Endothelial cell (in vitro differentiated cells): Measurements from ENCODE around the gene CNOT3. TPM values are rescaled to one million over a fixed set of nuclear protein-coding genes. Genes with fewer than 3 reads are reported as not detected.
"Not testable (repeated sequence)": the region's sequence is repeated elsewhere in the genome, so short reads cannot be mapped to it uniquely, and the experiment has no call there.

Experiments
- DNase-seq: peaks from one replicate; pipeline ENCODE4 v3.0.0; 2021; ENCODE audit warnings: low spot score
- H3K27ac Mint-ChIP-seq: one replicate; pipeline ENCODE4 v1.8.0; 2021; ENCODE audit warnings: mixed read lengths, inconsistent platforms; ENCODE audit not compliant: unreplicated experiment
- H3K27me3 Mint-ChIP-seq: one replicate; pipeline ENCODE4 v1.8.0; 2021; ENCODE audit warnings: mild to moderate bottlenecking, moderate library complexity, mixed read lengths, inconsistent platforms; ENCODE audit not compliant: unreplicated experiment
- H3K36me3 Mint-ChIP-seq: one replicate; pipeline ENCODE4 v1.8.0; 2021; ENCODE audit warnings: mild to moderate bottlenecking, low read depth, mixed read lengths, inconsistent platforms; ENCODE audit not compliant: unreplicated experiment
- H3K4me1 Mint-ChIP-seq: one replicate; pipeline ENCODE4 v1.8.0; 2021; ENCODE audit warnings: mild to moderate bottlenecking, mixed read lengths, inconsistent platforms; ENCODE audit not compliant: unreplicated experiment
- H3K4me3 Mint-ChIP-seq: one replicate; pipeline ENCODE4 v1.8.0; 2021; ENCODE audit warnings: mild to moderate bottlenecking, mixed read lengths, inconsistent platforms; ENCODE audit not compliant: unreplicated experiment
- H3K9me3 Mint-ChIP-seq: one replicate; pipeline ENCODE4 v1.8.0; 2021; ENCODE audit warnings: mixed read lengths, inconsistent platforms; ENCODE audit not compliant: unreplicated experiment
- total RNA-seq: library from RNA; stranded (reverse); fragmentation: NEBNext Ultra II Directional; extraction: Animal tissue kit (Norgen Biotek cat#: 25700); gene quantifications from one replicate; pipeline ENCODE4 v1.2.1, GENCODE V29; 2021; ENCODE audit not compliant: unreplicated experiment
- TF ChIP-seq, protein P1 (sequence below): fragments of 200-600 bp; sonication (generic); IDR thresholded peaks from one replicate; pipeline ENCODE4 v1.5.0; 2021; ENCODE audit warnings: antibody characterized with exemption; ENCODE audit not compliant: unreplicated experiment

CNOT3 gene
- total RNA-seq, 1 donor from 2014 or later: 62.2 TPM

DNA sequence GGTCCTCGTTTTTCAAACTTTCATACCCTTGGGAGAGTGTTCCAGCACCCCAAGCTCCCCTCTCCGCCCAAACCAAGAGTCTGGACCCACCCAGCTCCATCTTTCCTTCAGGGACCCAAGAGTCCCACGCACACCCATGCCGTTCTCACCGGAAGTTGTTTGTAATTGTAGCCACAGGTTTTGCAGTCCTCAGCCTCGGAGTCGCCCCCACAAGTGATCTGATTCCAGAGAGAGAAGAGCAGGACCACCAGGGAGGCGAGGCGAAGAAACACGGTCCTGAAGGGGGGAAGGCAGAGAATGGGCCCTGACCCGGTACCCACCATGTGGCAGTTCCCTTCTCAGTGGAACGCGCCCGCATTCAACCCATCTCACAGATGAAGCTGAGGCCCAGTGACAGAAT is 25.3 kb downstream of the CNOT3 start:
- H3K27me3 Mint-ChIP-seq: peaks cover 32% of the 10 kb centered on the region
- H3K27ac Mint-ChIP-seq: peak overlapping the region; percentile 82
- DNase-seq: no peak
- TF ChIP-seq, protein P1, sequence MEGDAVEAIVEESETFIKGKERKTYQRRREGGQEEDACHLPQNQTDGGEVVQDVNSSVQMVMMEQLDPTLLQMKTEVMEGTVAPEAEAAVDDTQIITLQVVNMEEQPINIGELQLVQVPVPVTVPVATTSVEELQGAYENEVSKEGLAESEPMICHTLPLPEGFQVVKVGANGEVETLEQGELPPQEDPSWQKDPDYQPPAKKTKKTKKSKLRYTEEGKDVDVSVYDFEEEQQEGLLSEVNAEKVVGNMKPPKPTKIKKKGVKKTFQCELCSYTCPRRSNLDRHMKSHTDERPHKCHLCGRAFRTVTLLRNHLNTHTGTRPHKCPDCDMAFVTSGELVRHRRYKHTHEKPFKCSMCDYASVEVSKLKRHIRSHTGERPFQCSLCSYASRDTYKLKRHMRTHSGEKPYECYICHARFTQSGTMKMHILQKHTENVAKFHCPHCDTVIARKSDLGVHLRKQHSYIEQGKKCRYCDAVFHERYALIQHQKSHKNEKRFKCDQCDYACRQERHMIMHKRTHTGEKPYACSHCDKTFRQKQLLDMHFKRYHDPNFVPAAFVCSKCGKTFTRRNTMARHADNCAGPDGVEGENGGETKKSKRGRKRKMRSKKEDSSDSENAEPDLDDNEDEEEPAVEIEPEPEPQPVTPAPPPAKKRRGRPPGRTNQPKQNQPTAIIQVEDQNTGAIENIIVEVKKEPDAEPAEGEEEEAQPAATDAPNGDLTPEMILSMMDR: no peak
- H3K9me3 Mint-ChIP-seq: no peaks in the 10 kb centered on the region
- peak overlapping the region; percentile 50 for H3K4me3 Mint-ChIP-seq
- peaks cover 15% of the 10 kb centered on the region for H3K4me1 Mint-ChIP-seq
- H3K36me3 Mint-ChIP-seq: peaks cover 16% of the 10 kb centered on the region

DNA sequence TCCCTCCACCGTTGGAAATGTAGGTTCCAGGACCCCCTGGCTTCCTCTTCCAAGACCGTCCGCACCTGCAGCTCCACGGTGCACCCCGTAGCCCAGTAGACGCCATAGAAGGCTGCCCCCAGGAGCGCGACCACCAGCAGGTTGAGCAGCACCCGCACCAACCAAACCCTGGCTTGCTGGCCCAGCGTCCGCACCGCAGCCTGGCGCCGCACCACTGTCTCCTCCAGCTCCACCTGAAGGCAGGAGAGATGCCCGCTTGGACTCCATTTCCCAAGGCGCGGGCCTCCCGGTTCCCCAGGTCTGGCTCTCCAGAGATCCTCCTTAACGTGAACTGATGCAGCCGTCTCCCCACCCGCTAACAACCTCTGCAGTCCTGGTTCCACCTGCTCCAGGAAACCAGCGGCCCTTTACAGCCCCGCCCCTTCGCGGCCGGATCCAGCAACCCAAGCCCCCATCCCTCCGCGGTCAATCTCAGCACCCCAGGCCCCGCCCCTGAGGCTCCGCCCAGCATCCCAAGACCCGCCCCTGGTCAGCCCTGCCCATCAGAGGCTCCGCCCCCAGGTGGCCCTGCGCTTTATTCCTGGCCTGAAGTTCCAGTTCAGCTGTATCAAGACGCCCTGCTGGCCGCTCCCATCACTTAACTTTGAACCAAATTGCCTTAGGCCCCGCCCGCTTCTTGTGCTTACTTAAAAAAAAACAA is 27.0 kb downstream of the CNOT3 start:
- Mint-ChIP-seq H3K36me3 (peaks cover 15% of the 10 kb centered on the region), H3K27ac (no peak overlapping the region), H3K9me3 (no peaks in the 10 kb centered on the region), H3K27me3 (peaks cover 23% of the 10 kb centered on the region), H3K4me3 (no peak overlapping the region), H3K4me1 (peaks cover 10% of the 10 kb centered on the region)
- TF ChIP-seq, protein P1: no peak
- peak; percentile 64 for DNase-seq

DNA sequence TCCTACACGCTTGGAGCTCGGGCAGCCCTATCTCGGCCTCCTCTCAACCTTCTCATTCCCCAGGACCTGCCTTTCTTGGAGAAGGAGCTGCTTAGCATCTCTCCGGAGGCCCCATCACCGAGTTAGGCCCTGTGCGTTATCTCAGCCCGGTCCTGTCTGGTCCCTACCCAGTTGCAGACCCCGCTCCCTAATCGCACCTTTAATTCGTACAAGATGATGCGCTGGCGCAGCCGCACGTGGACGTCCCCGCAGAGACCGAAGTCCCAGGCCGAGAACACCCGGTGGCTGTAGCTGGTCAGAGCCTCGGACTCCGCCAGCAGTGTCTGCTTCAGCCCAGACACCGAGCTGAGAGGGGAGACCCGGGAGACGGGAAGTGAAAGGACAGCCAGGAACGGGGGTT is 27.7 kb downstream of the CNOT3 start:
- H3K4me3 Mint-ChIP-seq: peak overlapping the region; percentile 50

DNA sequence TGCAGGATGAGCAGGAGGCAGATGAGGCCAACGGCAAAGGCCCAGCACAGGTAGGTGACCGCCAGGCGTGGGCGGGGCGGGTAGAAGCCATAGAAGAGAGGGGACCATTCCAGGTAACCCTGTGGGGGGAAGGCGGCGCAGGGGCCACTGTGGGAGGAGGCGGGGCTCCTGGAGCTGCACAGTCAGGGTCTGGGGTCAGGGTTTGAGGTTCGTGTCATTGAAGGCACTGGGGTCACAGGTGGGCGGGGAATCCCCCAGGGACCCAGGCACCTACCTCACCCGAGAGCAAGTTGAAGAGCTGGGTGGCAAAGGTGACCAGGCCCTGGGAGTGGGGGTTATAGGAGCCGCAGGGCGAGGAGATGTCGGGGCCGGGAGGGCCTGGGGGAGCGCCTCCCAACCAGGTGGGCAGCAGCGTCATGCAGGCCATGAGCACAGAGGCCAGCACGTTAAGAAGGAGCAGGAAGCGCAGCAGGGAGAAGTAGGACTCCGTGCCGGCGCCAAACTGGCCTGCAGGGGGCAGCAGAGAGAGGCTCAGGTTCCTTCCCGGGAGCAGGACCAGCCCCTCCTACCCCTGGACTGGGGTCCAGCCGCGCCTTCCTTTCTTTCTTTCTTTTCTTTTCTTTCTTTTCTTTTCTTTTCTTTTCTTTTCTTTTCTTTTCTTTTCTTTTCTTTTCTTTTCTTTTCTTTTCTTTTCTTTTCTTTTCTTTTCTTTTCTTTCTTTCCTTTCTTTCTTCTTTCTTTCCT is 30.8 kb downstream of the CNOT3 start:
- TF ChIP-seq, protein P1: peak; percentile 91
- Mint-ChIP-seq H3K36me3 (peaks cover 5% of the 10 kb centered on the region), H3K27ac (no peak overlapping the region), H3K4me3 (no peak overlapping the region), H3K27me3 (peaks cover 14% of the 10 kb centered on the region), H3K4me1 (peaks cover 7% of the 10 kb centered on the region), H3K9me3 (no peaks in the 10 kb centered on the region)
- peak; percentile 96 for DNase-seq

More for the DNA sequence above, 27.7 kb downstream of the CNOT3 start:
- peaks cover 8% of the 10 kb centered on the region for H3K36me3 Mint-ChIP-seq
- H3K27me3 Mint-ChIP-seq: peaks cover 19% of the 10 kb centered on the region
- no peak for DNase-seq
- H3K27ac Mint-ChIP-seq: no peak overlapping the region
- H3K4me1 Mint-ChIP-seq: peaks cover 8% of the 10 kb centered on the region
- TF ChIP-seq, protein P1: no peak
- H3K9me3 Mint-ChIP-seq: no peaks in the 10 kb centered on the region

DNA sequence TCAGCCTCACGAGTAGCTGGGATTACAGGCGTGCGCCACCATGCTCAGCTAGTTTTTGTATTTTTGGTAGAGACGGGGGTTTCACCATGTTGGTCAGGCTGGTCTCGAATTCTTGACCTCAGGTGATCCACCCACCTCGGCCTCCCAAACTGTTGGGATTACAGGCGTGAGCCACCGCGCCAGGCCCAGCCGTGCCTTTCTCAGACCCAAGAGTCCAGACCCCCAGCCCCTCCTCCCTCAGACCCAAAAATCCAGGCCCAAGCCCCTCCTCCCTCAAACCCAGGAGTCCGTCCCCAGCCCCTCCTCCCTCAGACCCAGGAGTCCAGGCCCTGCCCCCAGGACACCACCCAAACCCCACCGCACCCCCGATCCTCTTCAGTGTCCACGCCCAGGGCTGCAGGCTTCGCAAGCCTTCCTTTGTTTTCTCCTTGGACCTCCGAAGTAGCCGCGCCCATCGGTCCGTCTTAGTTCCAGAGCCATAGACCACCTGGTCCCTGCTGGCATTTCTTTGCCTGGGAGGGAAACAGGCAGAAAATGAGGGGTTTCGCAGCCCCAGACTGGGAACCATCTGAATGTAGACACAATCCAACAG is 31.7 kb downstream of the CNOT3 start:
- H3K36me3 Mint-ChIP-seq: peaks cover 5% of the 10 kb centered on the region
- TF ChIP-seq, protein P1: no peak
- no peak overlapping the region for H3K4me3 Mint-ChIP-seq
- no peak overlapping the region for H3K27ac Mint-ChIP-seq
- no peaks in the 10 kb centered on the region for H3K9me3 Mint-ChIP-seq
- H3K4me1 Mint-ChIP-seq: peaks cover 9% of the 10 kb centered on the region
- H3K27me3 Mint-ChIP-seq: peaks cover 12% of the 10 kb centered on the region
- no peak for DNase-seq

DNA sequence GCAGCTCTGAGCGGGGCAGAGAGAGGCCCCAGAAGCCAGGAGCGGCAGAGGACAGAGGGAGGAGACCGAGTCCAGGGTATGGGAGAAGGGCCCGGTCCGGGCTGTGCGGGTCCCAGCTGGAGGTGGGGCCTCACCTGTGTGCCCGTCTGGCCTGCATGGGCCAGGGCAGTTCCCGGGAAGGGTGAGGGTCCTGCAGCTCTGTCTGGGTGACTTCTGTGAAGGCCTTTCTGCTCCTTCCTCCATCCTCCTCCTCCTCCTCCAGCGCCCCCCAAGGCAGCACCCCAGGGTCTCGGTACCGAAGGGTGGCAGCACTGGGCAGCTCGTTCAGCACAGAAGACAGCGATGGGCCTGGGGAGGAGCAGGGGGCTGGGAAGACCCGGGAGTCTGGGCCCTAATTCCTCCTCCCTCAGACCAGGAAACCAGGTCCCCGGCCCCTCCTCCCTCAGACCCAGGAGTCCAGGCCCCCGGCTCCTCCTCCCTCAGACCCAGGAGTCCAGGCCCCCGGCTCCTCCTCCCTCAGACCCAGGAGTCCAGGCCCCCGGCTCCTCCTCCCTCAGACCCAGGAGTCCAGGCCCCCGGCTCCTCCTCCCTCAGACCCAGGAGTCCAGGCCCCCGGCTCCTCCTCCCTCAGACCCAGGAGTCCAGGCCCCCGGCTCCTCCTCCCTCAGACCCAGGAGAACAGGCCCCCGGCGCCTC is 34.3 kb downstream of the CNOT3 start:
- H3K9me3 Mint-ChIP-seq, DNase-seq, H3K27me3 Mint-ChIP-seq, H3K4me1 Mint-ChIP-seq, H3K36me3 Mint-ChIP-seq: not testable (repeated sequence)
- Mint-ChIP-seq H3K4me3 (peak overlapping the region; percentile 54), H3K27ac (peak overlapping the region; percentile 22)
